ENCODE results near the gene PLAC1. TPM values are rescaled to one million over a fixed set of nuclear protein-coding genes. Genes with fewer than 3 reads are reported as not detected.

The PLAC1 gene
- total RNA-seq, 1 experiment from 2014 or later, result not detected

GRCh38 chrX:134642386-134642785, 15.9 kb downstream of the PLAC1 start:
- no peaks in the 10 kb centered on the region for H3K36me3 Mint-ChIP-seq
- no peak overlapping the region for H3K27ac Mint-ChIP-seq
- ChIA-PET POLR2A (no interaction called here), CTCF (no interaction called here)
- no peak overlapping the region for H3K4me3 Mint-ChIP-seq
- H3K4me1 Mint-ChIP-seq, result peaks cover 4% of the 10 kb centered on the region
- no peak for DNase-seq (ENCODE audit: low spot score)
- no peaks in the 10 kb centered on the region for H3K27me3 Mint-ChIP-seq (ENCODE audit: low read depth)
- ATAC-seq, result no peak
- no peaks in the 10 kb centered on the region for H3K9me3 Mint-ChIP-seq
- no peak for TF ChIP-seq IRF2 (CRISPR knock-in tag; IDR thresholded peaks at IDR 0.05; ENCODE audit: borderline replicate concordance, low read depth)
- TF ChIP-seq CREB1 (CRISPR knock-in tag; IDR thresholded peaks at IDR 0.05), result no peak
- TF ChIP-seq, protein P1, sequence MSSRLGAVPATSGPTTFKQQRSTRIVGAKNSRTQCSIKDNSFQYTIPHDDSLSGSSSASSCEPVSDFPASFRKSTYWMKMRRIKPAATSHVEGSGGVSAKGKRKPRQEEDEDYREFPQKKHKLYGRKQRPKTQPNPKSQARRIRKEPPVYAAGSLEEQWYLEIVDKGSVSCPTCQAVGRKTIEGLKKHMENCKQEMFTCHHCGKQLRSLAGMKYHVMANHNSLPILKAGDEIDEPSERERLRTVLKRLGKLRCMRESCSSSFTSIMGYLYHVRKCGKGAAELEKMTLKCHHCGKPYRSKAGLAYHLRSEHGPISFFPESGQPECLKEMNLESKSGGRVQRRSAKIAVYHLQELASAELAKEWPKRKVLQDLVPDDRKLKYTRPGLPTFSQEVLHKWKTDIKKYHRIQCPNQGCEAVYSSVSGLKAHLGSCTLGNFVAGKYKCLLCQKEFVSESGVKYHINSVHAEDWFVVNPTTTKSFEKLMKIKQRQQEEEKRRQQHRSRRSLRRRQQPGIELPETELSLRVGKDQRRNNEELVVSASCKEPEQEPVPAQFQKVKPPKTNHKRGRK (CRISPR knock-in tag; IDR thresholded peaks at IDR 0.05; ENCODE audit: borderline replicate concordance), result no peak
- no peak for TF ChIP-seq E2F1 (CRISPR knock-in tag; IDR thresholded peaks at IDR 0.05)
- TF ChIP-seq ESRRA (CRISPR knock-in tag; IDR thresholded peaks at IDR 0.05; ENCODE audit: borderline replicate concordance), result no peak
- TF ChIP-seq ZBTB21 (CRISPR knock-in tag; IDR thresholded peaks at IDR 0.05; ENCODE audit: borderline replicate concordance), result no peak
- TF ChIP-seq TCF7 (CRISPR knock-in tag; IDR thresholded peaks at IDR 0.05; ENCODE audit: low read depth), result no peak
- no peak for TF ChIP-seq ZNF423 (CRISPR knock-in tag; IDR thresholded peaks at IDR 0.05)

DNA sequence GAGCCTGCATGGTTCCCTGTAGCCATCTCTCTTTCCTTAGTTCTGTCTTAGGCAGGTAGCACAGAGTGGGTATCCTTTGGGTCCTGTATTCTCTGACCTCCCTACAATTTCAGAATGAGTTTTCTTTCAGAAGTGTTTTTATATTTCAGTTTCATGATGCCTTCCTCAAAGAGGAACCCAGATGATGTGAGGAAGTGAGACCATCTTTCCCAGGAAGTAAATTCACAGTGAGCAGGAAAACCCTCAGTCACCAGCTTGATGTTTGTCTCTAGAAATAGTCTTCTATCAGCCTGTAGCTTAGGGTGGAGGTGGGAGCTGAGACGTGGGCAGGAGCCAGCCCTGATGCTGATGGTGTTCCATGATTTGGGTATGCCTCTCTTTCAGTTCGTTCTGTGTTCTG, 16.9 kb downstream of the PLAC1 start:
- CTCF ChIA-PET, result no interaction called here
- H3K9me3 Mint-ChIP-seq, result no peaks in the 10 kb centered on the region
- ATAC-seq (no peak), DNase-seq (ENCODE audit: low spot score) (no peak)
- no peaks in the 10 kb centered on the region for H3K27me3 Mint-ChIP-seq (ENCODE audit: low read depth)
- H3K36me3 Mint-ChIP-seq, result no peaks in the 10 kb centered on the region
- no peak overlapping the region for H3K4me3 Mint-ChIP-seq
- TF ChIP-seq JUN (CRISPR knock-in tag; IDR thresholded peaks at IDR 0.05) (no peak), CDX4 (CRISPR knock-in tag; IDR thresholded peaks at IDR 0.05; ENCODE audit: borderline replicate concordance) (no peak), ZNF138 (CRISPR knock-in tag; conservative IDR thresholded peaks at IDR 0.05) (no peak), ZNF425 (CRISPR knock-in tag; conservative IDR thresholded peaks at IDR 0.05) (no peak), ZNF317 (CRISPR knock-in tag; IDR thresholded peaks at IDR 0.05; ENCODE audit: borderline replicate concordance, low read depth) (no peak), SMAD3 (CRISPR knock-in tag; IDR thresholded peaks at IDR 0.05; ENCODE audit: borderline replicate concordance) (no peak)
- TF ChIP-seq, protein P2, sequence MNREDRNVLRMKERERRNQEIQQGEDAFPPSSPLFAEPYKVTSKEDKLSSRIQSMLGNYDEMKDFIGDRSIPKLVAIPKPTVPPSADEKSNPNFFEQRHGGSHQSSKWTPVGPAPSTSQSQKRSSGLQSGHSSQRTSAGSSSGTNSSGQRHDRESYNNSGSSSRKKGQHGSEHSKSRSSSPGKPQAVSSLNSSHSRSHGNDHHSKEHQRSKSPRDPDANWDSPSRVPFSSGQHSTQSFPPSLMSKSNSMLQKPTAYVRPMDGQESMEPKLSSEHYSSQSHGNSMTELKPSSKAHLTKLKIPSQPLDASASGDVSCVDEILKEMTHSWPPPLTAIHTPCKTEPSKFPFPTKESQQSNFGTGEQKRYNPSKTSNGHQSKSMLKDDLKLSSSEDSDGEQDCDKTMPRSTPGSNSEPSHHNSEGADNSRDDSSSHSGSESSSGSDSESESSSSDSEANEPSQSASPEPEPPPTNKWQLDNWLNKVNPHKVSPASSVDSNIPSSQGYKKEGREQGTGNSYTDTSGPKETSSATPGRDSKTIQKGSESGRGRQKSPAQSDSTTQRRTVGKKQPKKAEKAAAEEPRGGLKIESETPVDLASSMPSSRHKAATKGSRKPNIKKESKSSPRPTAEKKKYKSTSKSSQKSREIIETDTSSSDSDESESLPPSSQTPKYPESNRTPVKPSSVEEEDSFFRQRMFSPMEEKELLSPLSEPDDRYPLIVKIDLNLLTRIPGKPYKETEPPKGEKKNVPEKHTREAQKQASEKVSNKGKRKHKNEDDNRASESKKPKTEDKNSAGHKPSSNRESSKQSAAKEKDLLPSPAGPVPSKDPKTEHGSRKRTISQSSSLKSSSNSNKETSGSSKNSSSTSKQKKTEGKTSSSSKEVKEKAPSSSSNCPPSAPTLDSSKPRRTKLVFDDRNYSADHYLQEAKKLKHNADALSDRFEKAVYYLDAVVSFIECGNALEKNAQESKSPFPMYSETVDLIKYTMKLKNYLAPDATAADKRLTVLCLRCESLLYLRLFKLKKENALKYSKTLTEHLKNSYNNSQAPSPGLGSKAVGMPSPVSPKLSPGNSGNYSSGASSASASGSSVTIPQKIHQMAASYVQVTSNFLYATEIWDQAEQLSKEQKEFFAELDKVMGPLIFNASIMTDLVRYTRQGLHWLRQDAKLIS (CRISPR knock-in tag; IDR thresholded peaks at IDR 0.05; ENCODE audit: borderline replicate concordance), result no peak
- TF ChIP-seq, protein P3, sequence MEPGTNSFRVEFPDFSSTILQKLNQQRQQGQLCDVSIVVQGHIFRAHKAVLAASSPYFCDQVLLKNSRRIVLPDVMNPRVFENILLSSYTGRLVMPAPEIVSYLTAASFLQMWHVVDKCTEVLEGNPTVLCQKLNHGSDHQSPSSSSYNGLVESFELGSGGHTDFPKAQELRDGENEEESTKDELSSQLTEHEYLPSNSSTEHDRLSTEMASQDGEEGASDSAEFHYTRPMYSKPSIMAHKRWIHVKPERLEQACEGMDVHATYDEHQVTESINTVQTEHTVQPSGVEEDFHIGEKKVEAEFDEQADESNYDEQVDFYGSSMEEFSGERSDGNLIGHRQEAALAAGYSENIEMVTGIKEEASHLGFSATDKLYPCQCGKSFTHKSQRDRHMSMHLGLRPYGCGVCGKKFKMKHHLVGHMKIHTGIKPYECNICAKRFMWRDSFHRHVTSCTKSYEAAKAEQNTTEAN (CRISPR knock-in tag; IDR thresholded peaks at IDR 0.05), result no peak
- peaks cover 4% of the 10 kb centered on the region for H3K4me1 Mint-ChIP-seq
- POLR2A ChIA-PET, result no interaction called here
- H3K27ac Mint-ChIP-seq, result no peak overlapping the region

Data from WTC11 (cell line).